HEK293 (cell line): ENCODE measurements around the gene IFI30.
A peak's percentile ranks its signal among the peaks of the same experiment; 100 is the strongest.

Experiments
- CTCF ChIP-seq: fragments of 450-650 bp; formaldehyde crosslinking; IDR thresholded peaks from 2 replicates; pipeline ENCODE4 v1.5.1; 2016; ENCODE audit warnings: missing biosample characterization, missing genetic modification characterization
- INSM2 ChIP-seq: fragments of 450-650 bp; formaldehyde crosslinking; IDR thresholded peaks from 2 replicates; pipeline ENCODE4 v1.5.1; 2016; ENCODE audit warnings: missing biosample characterization, missing genetic modification characterization
- REPIN1 ChIP-seq: fragments of 450-650 bp; formaldehyde crosslinking; IDR thresholded peaks from 2 replicates; pipeline ENCODE4 v1.5.1; 2017; ENCODE audit warnings: missing biosample characterization, missing genetic modification characterization, low read depth
- SP3 ChIP-seq: fragments of 450-650 bp; formaldehyde crosslinking; IDR thresholded peaks from 2 replicates; pipeline ENCODE4 v1.5.1; 2016; ENCODE audit warnings: missing biosample characterization, missing genetic modification characterization
- YY1 ChIP-seq: fragments of 450-650 bp; formaldehyde crosslinking; IDR thresholded peaks from 2 replicates; pipeline ENCODE4 v1.5.1; 2018; ENCODE audit warnings: missing biosample characterization, missing genetic modification characterization
- ZBTB7A ChIP-seq: fragments of 450-650 bp; formaldehyde crosslinking; IDR thresholded peaks from 2 replicates; pipeline ENCODE4 v1.5.1; 2016; ENCODE audit warnings: low read depth, missing biosample characterization, missing genetic modification characterization
- ZNF175 ChIP-seq: fragments of 450-650 bp; formaldehyde crosslinking; IDR thresholded peaks from 2 replicates; pipeline ENCODE4 v1.5.1; 2016; ENCODE audit warnings: missing biosample characterization, missing genetic modification characterization
- ZNF266 ChIP-seq: fragments of 450-650 bp; formaldehyde crosslinking; IDR thresholded peaks from 2 replicates; pipeline ENCODE4 v1.5.1; 2016; ENCODE audit warnings: missing biosample characterization, missing genetic modification characterization, low read depth
- ZNF274 ChIP-seq, 2 experiments: fragments of 200-500 bp in 1 of 2; fragments of 450-650 bp in 1 of 2; sonication (Bioruptor generic) in 1 of 2; formaldehyde crosslinking in 1 of 2; IDR thresholded peaks; 2 replicates each; pipeline versions ENCODE4 v1.5.1 to v1.6.1; 2014 to 2016; ENCODE audit warnings: borderline replicate concordance in 1 of 2, inconsistent platforms in 1 of 2, low read length in 1 of 2, missing biosample characterization in 1 of 2, missing genetic modification characterization in 1 of 2
- ZNF335 ChIP-seq: fragments of 450-650 bp; formaldehyde crosslinking; conservative IDR thresholded peaks from 2 replicates; pipeline ENCODE4 v1.5.1; 2016; ENCODE audit warnings: missing biosample characterization, missing genetic modification characterization
- ZXDB ChIP-seq: fragments of 450-650 bp; formaldehyde crosslinking; IDR thresholded peaks from 2 replicates; pipeline ENCODE4 v1.5.1; 2016; ENCODE audit warnings: missing biosample characterization, missing genetic modification characterization

- no peak for TF ChIP-seq INSM2 (tag by site-specific recombination)
- TF ChIP-seq ZNF175 (tag by site-specific recombination), result no peak
- TF ChIP-seq ZNF274 (IDR thresholded peaks at IDR 0.05; ENCODE audit: low read length), result no peak
- no peak for TF ChIP-seq ZNF274 (tag by site-specific recombination; IDR thresholded peaks at IDR 0.05; ENCODE audit: borderline replicate concordance)
- TF ChIP-seq CTCF (tag by site-specific recombination), result no peak
- TF ChIP-seq YY1 (tag by site-specific recombination), result no peak
- no peak for TF ChIP-seq ZNF335
- no peak for TF ChIP-seq SP3
- TF ChIP-seq ZBTB7A (tag by site-specific recombination), result no peak
- TF ChIP-seq ZNF266 (tag by site-specific recombination), result no peak
- TF ChIP-seq REPIN1, result no peak
- 0 out of 2 replicates have a peak, but pooled peaks have one; percentile 16 for TF ChIP-seq ZXDB (tag by site-specific recombination)
Measured at GRCh38 chr19:18155095-18156087, 18.2 kb upstream of the IFI30 start.
